Stimulated activated naive CD8-positive, alpha-beta T cell treated with anti-CD3 and anti-CD28 coated beads, Interleukin-15, Interleukin-2, amounts not matched to agents 100 U/mL and 50 U/mL, for 24 hours (primary cell): Measurements from ENCODE around the gene CYSTM1.

Experiments
- ATAC-seq: fragments of 150-1000 bp; cut with Tn5 transposase; one replicate; pipeline ENCODE4 v1.10.0; 2021
- DNase-seq: peaks from one replicate; pipeline ENCODE4 v3.0.0; 2021

Gene CYSTM1

GRCh38 chr5:140259500-140259899 lies 84.5 kb downstream of the CYSTM1 start:
- no peak for DNase-seq

DNA sequence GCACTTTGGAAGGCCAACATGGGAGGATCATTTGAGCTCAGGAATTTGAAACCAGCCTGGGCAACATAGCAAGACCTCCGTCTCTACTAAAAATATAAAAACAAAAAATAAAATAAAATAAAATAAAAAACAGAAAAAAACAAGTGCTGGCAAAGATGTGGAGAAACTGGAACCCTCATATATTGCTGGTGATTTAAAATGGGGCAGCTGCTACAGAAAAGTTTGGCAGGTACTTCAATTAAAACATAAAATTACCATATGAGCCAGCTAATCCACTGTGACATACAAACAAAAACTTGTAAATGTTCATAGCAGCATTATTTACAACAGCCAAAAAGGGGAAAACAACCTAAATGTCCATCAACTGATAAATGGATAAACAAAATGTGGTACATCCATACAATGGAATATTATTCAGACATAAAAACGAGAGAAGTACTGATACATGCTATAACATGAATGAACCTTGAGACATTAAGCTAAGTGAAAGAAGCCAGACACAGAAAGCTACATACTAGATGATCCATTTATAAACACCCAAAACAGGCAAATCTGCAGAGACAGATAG lies 85.2 kb downstream of the CYSTM1 start:
- no peak for ATAC-seq
- no peak for DNase-seq

More at GRCh38 chr5:140259500-140259899, 84.5 kb downstream of the CYSTM1 start:
- no peak for ATAC-seq

- DNase-seq = no peak
These were observed 86.6 kb downstream of the CYSTM1 start for GRCh38 chr5:140261403-140262171.

GRCh38 chr5:140262221-140262620 lies 87.2 kb downstream of the CYSTM1 start:
- no peak for ATAC-seq
- no peak for DNase-seq

More at GRCh38 chr5:140261403-140262171, 86.6 kb downstream of the CYSTM1 start:
- peak; percentile 36 for ATAC-seq

- no peak for DNase-seq
- no peak for ATAC-seq
These were observed 87.9 kb downstream of the CYSTM1 start for GRCh38 chr5:140262839-140263238.

GRCh38 chr5:140265845-140266244 lies 90.9 kb downstream of the CYSTM1 start:
- no peak for DNase-seq
- no peak for ATAC-seq

GRCh38 chr5:140266471-140267200 lies 91.6 kb downstream of the CYSTM1 start:
- no peak for DNase-seq

GRCh38 chr5:140267201-140267540 lies 92.2 kb downstream of the CYSTM1 start:
- DNase-seq = no peak

More at GRCh38 chr5:140266471-140267200, 91.6 kb downstream of the CYSTM1 start:
- ATAC-seq = no peak

GRCh38 chr5:140267559-140268018 lies 92.6 kb downstream of the CYSTM1 start:
- ATAC-seq = peak; percentile 15
- no peak for DNase-seq

More at GRCh38 chr5:140267201-140267540, 92.2 kb downstream of the CYSTM1 start:
- ATAC-seq = peak; percentile 84

DNA sequence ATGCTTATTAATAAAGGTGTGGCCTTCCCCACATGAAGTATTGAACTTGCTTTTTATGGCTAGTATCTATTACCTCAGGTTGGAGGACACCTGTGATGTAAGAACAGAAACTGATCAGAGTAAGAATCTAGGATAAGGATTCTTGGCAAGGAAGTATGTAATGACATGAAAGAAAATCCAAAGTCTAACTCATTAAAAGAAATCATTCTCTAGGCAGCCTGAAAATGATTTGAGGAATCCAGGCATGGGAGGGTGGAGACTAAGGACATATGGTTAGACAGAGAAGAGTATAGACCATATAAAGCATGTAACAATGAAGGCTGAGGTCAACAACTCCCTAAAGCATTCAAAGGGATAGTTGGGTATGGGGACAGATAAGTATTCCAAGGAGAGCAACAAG lies 95.0 kb downstream of the CYSTM1 start:
- no peak for DNase-seq

GRCh38 chr5:140273401-140273877 lies 98.5 kb downstream of the CYSTM1 start:
- DNase-seq (no peak), ATAC-seq (peak; percentile 32)

More for the DNA sequence above, 95.0 kb downstream of the CYSTM1 start:
- ATAC-seq = no peak

- ATAC-seq (no peak), DNase-seq (no peak)
These were observed 100.8 kb downstream of the CYSTM1 start for GRCh38 chr5:140275837-140276236.

DNA sequence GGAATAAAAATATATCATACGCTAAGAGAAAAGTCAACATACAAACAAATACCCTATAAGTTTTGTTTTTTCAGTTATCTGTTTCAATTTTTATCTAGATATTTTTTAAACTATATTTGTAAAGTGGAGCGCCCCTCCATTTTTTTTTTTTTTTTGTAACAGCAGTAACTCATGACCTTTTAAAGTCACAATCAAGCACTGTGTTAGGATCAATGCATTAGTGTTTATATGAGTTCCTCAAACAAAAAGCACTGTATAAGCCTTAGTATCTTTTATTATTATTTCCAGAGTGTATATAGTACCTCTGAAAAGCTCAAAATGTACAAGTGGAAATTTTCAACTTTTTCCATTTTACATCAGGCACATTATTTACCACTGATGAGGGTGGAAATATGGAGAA lies 107.3 kb downstream of the CYSTM1 start:
- DNase-seq (no peak), ATAC-seq (no peak)

GRCh38 chr5:140284013-140284412 lies 109.0 kb downstream of the CYSTM1 start:
- DNase-seq (no peak), ATAC-seq (no peak)

DNA sequence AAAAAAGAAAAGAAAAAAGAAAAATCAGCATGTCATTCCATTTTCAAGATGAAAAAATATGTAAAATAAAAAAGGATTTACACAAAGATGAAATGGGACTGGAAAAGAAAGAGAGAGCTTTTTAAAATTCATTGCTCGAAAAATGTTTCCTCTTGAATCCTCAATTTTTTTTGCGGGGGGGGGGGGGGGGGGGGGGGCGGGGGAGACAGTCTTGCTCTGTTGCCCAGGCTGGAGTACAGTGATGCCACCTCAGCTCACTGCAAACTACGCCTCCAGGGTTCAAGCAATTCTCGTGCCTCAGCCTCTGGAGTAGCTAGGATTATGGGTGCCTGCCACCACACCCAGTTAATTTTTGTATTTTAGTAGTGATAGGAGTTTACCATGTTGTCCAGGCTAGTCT lies 111.4 kb downstream of the CYSTM1 start:
- DNase-seq (no peak), ATAC-seq (no peak)

DNA sequence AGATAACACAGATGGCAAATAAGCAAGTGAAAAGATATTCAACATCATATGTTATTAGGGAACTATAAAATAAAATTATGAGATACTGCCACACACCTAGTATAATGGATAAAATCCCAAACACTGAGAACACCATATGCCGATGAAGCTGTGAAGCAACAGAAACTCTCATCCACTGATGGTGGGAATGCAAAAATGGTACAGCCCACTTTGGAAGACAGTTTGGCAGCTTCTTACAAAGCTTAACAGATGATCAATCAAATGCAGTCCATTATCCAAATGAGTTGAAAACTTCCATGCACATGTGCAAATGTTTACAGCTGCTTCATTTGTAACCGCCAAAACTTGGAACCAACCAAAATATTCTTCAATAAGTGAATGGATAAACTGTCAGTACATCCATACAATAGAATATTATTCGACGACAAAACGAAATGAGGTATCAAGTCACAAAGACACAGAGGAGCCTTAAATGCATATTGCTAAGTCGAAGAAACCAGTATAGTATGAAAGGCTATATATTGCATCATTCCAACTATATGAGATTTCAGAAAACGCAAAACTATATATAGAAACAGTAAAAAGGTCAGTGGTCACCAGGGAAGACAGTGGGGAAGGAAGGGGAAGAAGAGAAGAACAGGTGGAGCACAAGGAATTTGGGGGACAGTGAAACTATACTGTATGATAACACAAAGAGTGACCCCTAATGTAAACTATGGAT lies 113.0 kb downstream of the CYSTM1 start:
- ATAC-seq = no peak
- DNase-seq = no peak

DNA sequence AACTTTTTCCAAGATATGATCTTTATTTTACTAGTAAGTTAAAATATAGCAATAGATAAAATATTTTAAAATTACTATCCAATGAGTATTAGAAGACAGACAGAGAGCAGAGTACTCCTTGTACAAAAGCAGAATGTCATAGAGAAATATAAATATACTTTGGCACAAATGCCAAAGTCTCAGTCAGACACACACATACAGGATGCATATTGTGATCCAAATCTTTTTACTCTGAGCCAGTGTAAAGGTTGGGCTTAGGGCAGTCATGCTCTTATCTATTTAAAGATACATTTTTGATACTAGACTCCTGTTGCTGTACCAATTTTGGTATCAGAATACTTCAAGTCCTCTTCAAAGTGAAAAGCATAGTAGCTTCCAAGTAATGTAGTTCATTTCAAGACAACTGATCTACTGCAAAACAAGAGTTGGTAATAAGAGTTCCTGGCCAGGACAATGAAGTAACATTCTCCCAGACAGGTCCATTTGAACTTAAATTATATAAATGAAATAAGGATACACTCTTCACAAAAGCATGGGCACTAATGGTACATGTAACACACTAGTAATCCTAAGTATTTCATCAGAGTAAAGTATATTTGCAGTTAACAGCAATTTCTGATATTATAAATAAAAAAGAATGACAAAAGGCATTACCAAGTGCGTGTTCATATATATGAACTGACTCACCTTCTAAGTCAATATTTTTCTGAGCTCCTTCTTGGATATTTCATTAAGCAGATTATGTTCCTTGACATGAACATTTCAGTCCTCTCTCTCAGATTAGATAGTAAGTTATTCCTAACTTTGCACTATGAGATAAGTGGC lies 117.4 kb downstream of the CYSTM1 start:
- no peak for ATAC-seq
- no peak for DNase-seq
